SK-N-MC (cell line): Measurements from ENCODE around the gene EHD2.

Experiments
- DNase-seq: peaks from one replicate; pipeline ENCODE4 v3.0.0-alpha.2; 2011; ENCODE audit warnings: low read depth, low spot score
- H3K27ac ChIP-seq: fragments of 200-600 bp; sonication (generic); 2 replicates; pipeline ENCODE4 v1.5.1; 2016; ENCODE audit warnings: mixed run types
- H3K36me3 ChIP-seq: fragments of 200-600 bp; sonication (generic); 2 replicates; pipeline ENCODE4 v1.6.1; 2017; ENCODE audit warnings: antibody characterized with exemption, low read length, mixed read lengths; ENCODE audit not compliant: insufficient read depth
- H3K4me3 ChIP-seq: fragments of 200-600 bp; sonication (generic); 2 replicates; pipeline ENCODE4 v1.5.1; 2016
- H3K9ac ChIP-seq: fragments of 200-600 bp; sonication (generic); 2 replicates; pipeline ENCODE4 v1.8.0; 2017; ENCODE audit warnings: mixed run types, mixed read lengths; ENCODE audit not compliant: insufficient read length
- H3K9me3 ChIP-seq: fragments of 200-600 bp; sonication (generic); 2 replicates; pipeline ENCODE4 v1.6.1; 2017; ENCODE audit warnings: low read depth, mild to moderate bottlenecking, antibody characterized with exemption, low read length, moderate library complexity, mixed read lengths
- EZH2 ChIP-seq: fragments of 200-600 bp; sonication (generic); IDR thresholded peaks from one replicate; pipeline ENCODE4 v1.6.1; 2017; ENCODE audit warnings: antibody characterized with exemption
- FOXP2 ChIP-seq: optimal IDR thresholded peaks from 2 replicates; pipeline ENCODE3; 2011; ENCODE audit warnings: mild to moderate bottlenecking, moderate library complexity; ENCODE audit not compliant: insufficient read depth; ENCODE audit errors: extremely low read length, control extremely low read depth
- POLR2AphosphoS5 ChIP-seq: IDR thresholded peaks from 2 replicates; pipeline ENCODE4 v1.6.1; 2012; ENCODE audit warnings: mild to moderate bottlenecking, low read depth, low read length, borderline replicate concordance

The EHD2 gene

DNA sequence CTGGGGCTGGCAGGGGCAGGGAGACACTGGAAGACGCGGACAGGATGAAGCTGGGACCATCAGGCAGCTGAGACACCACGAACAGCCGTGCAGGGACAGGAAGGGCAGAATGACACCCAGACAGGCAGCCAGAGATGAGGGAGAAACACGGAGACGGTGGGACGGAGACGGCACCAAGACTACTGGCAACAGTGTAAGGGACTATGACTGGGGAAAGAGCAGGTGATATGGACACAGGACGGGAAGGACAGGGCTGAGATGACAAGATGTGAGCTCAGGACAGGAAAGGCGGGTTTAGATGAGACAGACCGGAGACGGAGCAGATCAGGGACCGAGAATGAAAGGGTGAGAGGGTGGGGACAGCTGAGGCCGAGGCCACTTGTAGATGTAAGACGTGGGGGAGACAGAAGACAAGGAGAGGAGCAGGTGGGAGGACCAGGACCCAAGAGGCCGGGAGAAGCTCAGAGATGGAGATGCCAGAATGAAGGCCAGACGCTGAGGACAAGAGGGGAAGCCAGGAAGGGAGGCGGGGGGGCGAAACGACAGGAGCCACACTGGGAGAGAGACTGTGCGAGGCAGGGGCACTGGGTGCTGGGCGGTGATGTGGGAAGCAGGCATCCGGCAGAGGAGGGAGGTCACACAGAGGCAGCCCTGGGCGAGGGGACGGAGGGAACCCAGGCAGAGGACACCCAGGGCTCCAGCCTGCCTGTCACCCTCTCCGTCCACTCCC lies 17.5 kb upstream of the EHD2 start:
- Histone ChIP-seq H3K4me3 (no peak overlapping the region), H3K9ac (no peak overlapping the region), H3K27ac (no peak overlapping the region), H3K36me3 (peaks cover 14% of the 10 kb centered on the region; the same call in 1 of the 2 replicates), H3K9me3 (no peaks in the 10 kb centered on the region)
- no peak for TF ChIP-seq POLR2AphosphoS5
- TF ChIP-seq FOXP2: no peak
- TF ChIP-seq EZH2: no peak
- no peak for DNase-seq

DNA sequence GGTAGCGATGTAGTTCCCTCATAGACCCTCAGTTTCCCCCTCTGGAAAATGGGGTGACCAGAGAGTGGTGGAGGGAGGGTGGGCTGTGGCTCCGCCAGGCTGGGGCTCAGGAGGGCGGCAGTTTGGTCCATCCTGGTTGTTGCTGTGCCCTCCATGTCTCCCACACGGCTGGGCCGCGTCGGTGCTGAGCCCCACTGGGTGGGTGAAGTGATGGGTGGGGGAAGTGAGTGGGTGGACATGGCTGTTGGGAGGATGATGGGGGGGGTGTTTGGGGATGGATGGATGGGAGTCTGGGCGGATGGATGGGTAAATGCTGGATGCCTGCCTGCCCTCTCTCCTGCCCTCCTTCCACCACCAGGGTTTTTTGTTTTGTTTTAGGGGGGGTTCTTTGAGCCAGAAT lies 16.6 kb upstream of the EHD2 start:
- no peak for DNase-seq
- Histone ChIP-seq H3K9me3 (no peaks in the 10 kb centered on the region), H3K36me3 (peaks cover 15% of the 10 kb centered on the region; the same call in 1 of the 2 replicates), H3K4me3 (no peak overlapping the region), H3K27ac (no peak overlapping the region), H3K9ac (no peak overlapping the region)
- no peak for TF ChIP-seq EZH2
- TF ChIP-seq POLR2AphosphoS5: no peak

DNA sequence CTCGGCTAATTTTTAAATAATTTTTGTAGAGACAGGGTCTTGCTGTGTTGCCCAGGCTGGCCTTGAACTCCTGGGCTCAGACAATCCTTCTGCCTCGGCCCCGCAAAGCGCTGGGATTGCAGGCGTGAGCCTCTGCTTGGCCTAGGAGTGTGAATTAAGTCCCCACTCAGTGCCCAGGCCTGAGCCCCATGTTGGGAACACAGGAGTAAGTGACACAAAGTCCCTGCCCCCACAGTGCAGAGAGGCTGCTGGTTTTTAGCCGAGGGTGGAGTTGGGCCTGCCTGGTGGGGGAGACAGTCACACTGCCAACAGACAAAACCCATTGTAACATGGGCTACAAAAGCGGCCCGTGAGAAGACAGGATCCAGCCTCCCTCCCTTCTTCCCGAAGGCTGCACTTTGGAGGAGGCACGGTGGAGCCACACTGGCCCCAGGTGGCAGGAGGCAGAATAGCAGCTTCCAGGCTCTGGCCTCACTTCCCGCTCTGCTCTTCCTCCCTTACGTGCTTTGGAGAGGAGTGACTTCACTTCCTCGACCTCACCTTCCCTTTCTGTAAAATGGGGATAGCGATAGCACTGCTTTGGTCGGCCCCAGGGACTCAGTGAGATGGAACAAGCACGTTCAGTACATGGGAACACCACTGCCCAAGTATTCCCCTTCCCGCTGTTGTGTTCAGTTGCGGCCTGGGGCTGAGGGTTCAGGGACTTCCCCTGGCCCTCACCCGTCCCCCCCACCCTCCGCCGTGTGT lies 15.2 kb upstream of the EHD2 start:
- no peak overlapping the region for H3K4me3 ChIP-seq
- no peak for TF ChIP-seq FOXP2
- no peak for TF ChIP-seq EZH2
- TF ChIP-seq POLR2AphosphoS5: no peak
- DNase-seq: no peak
- H3K36me3 ChIP-seq: peaks cover 15% of the 10 kb centered on the region; the same call in 1 of the 2 replicates
- H3K9ac ChIP-seq: no peak overlapping the region
- H3K27ac ChIP-seq: no peak overlapping the region
- no peaks in the 10 kb centered on the region for H3K9me3 ChIP-seq

DNA sequence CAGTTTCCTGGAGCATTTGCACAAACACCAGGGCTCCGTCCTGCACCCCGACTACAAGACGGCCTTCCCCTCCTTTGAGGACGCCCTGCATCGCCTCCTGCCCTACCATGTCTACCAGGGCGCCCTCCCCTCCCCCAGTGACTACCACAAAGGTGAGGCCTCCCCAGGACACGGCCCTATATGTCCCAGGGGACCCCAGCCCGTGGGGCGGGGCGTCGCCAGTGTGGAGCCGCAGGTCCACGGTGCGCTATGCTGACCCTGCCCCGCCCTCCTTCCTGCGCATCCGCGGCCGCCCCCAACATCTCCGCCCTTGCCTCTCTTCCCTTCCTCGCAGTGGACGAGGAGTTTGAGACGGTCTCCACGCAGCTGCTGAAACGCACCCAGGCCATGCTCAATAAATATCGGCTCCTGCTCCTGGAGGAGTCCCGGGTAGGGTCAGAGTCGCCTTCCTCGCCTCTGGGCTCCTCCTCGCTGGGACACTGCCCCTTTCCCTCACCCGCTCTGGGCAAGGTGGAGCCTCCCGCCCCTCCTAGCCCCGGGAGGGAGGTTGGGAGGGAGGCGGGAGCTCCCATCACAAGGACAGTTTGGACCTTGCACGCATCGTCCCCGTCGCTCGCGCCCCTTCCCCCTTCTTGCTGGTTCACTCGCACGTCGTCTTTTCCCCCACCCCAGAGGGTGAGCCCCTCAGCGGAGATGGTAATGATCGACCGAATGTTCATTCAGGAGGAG lies 14.4 kb upstream of the EHD2 start:
- peaks cover 15% of the 10 kb centered on the region; the same call in 1 of the 2 replicates for H3K36me3 ChIP-seq
- H3K4me3 ChIP-seq: no peak overlapping the region
- no peak overlapping the region for H3K27ac ChIP-seq
- H3K9ac ChIP-seq: no peak overlapping the region
- no peak for DNase-seq
- no peaks in the 10 kb centered on the region for H3K9me3 ChIP-seq
- TF ChIP-seq POLR2AphosphoS5 (no peak), EZH2 (no peak), FOXP2 (no peak)

DNA sequence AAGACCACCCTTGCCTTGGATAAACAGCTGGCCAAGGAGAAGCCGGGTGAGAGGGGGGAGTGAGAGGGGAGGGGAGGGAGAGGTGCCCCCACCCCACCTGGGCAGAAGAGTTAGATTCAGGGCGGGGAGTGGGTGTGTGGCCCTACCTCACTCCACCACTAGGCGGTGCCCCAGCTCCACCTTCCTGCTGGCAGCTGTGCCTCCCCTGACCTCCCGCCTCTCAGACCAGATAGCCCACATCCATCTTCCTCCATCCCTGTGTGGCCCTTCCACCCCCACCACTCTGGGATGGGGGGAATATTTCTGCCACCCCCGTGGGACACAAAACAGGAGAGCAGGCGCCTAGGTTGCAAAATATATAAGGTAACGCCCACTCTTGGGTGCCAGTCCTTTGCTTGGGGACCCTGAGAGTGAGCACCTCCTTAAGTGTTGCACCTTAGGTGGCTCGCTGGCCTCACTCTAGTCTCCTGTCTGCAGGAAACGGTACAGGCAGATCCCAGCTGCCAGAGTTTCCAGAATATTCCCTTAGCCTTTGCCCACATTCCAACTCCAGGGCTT lies 13.8 kb upstream of the EHD2 start:
- Histone ChIP-seq H3K27ac (no peak overlapping the region), H3K9ac (no peak overlapping the region), H3K4me3 (no peak overlapping the region), H3K9me3 (no peaks in the 10 kb centered on the region), H3K36me3 (peaks cover 15% of the 10 kb centered on the region; the same call in 1 of the 2 replicates)
- no peak for TF ChIP-seq FOXP2
- TF ChIP-seq POLR2AphosphoS5: no peak
- TF ChIP-seq EZH2: no peak
- DNase-seq: no peak

DNA sequence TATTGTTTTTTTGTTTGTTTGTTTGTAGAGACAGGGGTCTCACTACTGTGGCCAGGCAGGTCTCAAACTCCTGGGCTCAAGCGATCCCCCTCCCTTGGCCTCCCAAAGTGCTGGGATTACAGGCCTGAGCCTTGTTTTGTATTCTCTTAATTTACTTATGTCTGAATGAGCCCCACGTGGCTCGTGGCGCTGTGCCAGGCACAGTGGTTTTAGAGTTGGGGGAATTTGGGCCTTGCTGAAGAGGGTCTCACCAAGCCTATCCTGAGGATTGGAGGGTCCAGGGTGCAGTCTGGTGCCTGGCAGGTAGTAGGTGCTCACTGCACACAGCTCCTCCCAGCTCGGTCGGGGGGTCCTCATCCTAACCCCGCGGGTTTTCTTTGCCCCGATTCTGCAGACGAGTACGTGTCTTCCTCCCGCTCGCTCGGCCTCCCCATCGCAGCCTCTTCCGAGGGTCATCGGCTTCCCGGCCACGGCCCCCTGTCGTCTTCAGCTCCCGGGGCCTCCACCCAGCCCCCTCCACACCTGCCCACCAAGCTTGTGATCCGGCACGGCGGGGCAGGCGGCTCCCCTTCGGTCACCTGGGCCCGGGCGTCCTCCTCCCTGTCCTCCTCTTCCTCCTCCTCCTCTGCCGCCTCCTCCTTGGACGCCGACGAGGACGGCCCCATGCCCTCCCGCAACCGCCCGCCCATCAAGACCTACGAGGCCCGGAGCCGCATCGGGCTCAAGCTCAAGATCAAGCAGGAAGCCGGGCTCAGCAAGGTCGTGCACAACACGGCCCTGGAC lies 12.1 kb upstream of the EHD2 start:
- Histone ChIP-seq H3K27ac (no peak overlapping the region), H3K36me3 (peaks cover 15% of the 10 kb centered on the region; the same call in 1 of the 2 replicates), H3K4me3 (no peak overlapping the region), H3K9me3 (no peaks in the 10 kb centered on the region), H3K9ac (no peak overlapping the region)
- TF ChIP-seq POLR2AphosphoS5 (no peak), EZH2 (no peak), FOXP2 (no peak)
- no peak for DNase-seq

DNA sequence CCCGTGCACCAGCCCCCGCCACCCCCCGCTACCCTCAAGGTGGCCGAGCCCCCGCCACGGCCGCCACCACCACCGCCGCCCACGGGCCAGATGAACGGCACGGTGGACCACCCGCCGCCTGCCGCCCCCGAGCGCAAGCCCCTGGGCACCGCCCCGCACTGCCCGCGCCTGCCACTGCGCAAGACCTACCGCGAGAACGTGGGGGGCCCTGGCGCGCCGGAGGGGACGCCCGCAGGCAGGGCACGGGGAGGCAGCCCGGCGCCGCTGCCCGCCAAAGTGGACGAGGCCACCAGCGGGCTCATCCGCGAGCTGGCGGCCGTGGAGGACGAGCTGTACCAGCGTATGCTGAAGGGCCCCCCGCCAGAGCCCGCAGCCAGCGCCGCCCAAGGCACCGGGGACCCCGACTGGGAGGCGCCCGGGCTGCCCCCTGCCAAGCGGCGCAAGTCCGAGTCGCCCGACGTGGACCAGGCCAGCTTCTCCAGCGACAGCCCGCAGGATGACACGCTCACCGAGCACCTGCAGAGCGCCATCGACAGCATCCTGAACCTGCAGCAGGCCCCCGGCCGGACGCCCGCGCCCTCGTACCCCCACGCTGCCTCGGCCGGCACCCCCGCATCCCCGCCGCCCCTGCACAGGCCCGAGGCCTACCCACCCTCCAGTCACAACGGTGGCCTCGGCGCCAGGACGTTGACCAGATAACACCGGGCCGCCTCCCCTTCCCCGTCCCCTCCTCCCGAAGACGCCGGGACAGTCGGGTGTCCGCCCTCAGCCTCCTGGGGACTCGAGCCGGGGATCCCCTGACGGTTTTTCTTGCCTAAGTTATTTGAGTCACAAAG lies 11.3 kb upstream of the EHD2 start:
- no peak for DNase-seq
- TF ChIP-seq EZH2 (no peak), FOXP2 (no peak), POLR2AphosphoS5 (no peak)
- Histone ChIP-seq H3K9ac (no peak overlapping the region), H3K27ac (no peak overlapping the region), H3K4me3 (no peak overlapping the region), H3K36me3 (peaks cover 15% of the 10 kb centered on the region; the same call in 1 of the 2 replicates), H3K9me3 (no peaks in the 10 kb centered on the region)
